ENCODE data around the gene AK8.
"Not testable (repeated sequence)": the region's sequence is repeated elsewhere in the genome, so short reads cannot be mapped to it uniquely, and the experiment has no call there.

AK8 gene

DNA sequence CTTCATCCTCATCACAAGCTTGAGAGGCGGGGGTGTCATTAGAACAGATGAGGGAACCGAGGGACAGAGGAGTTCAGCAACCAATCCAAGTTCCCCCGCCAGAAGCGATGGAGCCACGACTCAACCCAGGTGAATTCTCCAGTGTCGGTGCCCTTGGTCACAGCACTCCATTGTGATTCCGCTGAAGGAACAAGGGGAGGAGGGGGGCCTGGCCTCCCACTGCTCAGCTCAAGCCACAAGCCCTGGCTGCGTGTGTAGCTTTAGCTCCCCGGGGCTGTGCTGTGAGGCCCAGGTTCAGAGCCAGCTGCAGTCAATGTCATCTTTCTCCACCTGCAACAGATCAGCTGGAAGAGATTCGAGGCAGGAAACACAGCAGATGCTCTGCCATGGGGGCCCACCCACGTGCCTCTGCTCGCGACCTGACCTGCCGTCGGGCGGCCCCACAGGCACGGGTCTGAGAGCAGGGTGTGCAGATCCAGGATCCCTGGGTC lies 135.2 kb downstream of the AK8 start:
- DNase-seq (ENCODE audit: low spot score), result no peak

DNA sequence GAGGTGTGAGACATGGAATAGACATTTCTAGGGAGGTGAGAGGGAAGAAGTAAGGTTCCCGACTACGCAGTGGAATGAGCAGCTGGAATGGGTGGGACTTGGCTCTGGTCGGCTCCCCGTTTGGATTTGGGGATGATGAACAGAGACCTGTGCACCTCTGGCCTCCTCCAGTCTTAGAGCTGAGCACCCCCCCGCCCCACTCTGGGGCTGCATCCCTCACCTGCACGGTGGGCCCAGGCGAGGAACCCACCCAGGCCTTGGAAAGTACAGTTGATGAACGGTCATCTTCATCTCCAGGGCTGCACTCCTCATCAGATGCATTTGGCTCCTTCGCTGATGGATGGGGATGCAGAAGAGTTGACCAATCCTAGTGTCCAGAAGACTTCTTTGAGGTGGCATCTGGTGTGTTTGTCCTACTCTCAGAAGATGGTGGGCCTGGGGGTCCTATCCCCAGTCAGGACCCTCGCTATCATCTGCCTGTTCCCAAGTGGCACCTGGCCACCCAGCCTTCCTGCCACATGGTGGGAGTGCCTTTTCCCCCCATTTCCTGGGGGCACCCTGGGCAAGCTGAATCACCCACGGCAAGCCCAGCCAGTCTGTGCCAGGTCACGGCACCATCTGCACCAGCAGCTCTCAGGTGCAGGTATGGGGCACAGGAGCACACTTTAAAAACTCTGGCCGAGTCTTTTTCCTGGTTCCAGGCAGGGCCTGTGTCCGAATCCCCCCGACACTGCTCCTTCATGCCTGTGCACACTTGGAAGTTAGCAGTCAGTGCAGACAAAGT lies 137.4 kb downstream of the AK8 start:
- no peak for DNase-seq (ENCODE audit: low spot score)

DNA sequence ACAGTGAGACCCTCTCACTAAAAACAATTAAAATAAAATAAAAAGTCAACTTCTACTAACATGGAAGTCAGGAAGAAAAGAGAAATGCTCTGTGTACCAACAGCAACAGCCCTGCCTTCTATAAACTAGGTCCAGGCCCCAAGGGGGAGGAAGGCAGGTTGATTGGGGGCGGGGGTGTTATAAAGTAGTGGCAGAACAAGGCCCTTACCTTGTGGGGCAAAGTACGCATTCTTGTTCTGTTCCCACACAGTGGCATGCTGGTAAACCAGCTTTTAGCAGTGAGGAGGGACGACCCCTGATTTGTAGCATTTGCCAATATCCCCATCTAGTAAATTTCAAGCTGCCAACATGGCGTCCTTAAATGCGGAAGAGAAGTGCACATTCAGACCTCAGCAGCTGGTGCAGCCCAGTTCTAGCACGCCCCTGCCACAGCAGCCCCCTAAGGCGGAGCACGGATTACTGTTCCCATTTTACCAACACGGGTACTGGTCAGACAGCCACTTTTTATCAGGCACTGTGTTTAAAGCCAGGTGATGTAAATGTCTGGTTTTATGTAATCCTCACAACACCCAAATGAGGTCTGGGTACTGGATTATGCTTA lies 138.3 kb downstream of the AK8 start:
- DNase-seq (ENCODE audit: low spot score), result no peak

DNA sequence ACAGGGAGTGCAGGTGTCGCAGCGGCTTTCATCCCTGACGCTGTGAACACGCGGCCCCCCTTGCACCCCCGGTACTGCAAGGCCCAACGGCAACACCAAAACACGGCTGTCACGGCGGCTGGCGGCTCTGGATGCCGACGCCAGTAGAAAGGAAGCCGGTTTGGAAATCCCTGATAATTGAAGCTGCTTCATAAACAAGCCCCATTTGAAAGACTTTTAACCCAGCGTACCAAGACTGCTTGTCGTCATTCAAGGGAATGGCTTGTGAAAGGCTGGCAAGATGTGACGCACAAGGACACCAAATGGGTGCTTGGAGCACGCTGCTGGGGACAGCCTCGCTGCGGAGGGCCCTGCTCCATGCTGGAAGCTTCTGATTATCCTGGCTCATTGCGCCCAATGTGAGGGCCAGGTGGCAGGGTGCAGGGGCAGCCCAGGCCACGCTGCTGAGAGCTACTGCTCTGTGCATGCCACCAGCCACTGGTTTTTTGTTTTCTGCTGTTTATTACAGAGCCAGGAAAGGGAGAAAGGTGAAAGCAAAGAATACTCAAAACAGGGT lies 144.7 kb downstream of the AK8 start:
- no peak for DNase-seq (ENCODE audit: low spot score)

DNA sequence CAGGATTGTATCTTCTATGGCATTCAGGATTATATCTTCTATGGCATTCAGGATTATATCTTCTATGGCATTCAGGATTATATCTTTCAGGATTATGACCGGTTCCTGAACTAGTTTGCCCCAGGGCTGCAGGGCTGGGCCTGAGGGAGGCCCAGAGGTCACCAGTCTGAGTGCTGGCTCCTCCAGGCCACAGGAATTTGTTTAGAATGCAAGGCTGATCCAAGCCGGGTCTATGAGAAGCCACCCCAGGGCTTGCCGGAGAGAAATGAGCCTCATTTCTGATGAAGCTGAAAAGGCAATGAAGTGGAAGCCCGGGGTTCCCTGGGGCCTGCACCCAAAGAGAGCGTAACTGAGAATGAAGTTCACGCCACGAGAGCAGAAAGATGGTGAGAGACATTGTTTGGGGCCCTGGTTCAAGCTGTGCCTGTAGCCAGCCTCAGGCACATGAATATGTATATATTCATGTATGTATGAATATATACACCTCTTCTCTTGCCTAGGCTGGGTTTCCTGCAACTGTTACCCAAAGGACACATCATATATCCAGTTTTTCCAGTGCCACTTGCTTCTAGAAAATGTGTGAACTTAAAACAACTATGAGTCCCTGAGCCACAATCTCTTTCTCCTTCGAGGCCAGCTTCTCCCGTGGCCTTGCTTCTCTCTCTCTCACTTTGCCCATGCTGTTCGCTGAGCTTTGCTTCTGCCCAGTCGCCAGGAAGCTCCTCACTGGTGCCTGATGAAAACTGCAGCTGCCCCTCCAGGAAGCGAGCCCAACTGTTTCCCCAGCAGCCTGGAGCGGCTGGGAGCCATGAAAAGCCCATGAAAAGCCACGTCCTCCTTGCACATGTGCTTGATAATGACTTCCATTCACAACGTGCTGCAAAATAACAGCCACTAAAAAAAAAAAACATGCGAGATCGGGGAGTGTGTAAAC lies 145.5 kb downstream of the AK8 start:
- DNase-seq (ENCODE audit: low spot score), result no peak

DNA sequence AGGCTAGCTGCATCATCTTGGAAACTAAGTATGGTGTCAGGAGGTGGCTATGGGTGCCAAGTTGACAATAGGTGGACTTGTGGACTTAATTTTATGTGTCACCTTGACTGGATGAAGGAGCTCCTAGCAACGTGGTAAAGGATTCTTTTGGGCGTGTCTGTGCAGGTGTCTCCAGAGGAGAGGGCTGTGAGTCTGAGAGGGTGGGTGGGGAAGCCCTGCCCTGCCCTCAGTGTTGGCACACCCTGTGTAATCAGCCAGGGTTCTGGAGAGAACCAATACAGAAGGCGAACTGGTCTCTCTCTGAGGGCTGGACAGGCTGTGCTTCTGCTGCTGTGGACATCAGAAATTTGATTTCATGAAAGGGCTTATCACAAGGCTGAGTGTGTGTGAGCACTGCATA lies 146.9 kb downstream of the AK8 start:
- no peak for DNase-seq (ENCODE audit: low spot score)

DNA sequence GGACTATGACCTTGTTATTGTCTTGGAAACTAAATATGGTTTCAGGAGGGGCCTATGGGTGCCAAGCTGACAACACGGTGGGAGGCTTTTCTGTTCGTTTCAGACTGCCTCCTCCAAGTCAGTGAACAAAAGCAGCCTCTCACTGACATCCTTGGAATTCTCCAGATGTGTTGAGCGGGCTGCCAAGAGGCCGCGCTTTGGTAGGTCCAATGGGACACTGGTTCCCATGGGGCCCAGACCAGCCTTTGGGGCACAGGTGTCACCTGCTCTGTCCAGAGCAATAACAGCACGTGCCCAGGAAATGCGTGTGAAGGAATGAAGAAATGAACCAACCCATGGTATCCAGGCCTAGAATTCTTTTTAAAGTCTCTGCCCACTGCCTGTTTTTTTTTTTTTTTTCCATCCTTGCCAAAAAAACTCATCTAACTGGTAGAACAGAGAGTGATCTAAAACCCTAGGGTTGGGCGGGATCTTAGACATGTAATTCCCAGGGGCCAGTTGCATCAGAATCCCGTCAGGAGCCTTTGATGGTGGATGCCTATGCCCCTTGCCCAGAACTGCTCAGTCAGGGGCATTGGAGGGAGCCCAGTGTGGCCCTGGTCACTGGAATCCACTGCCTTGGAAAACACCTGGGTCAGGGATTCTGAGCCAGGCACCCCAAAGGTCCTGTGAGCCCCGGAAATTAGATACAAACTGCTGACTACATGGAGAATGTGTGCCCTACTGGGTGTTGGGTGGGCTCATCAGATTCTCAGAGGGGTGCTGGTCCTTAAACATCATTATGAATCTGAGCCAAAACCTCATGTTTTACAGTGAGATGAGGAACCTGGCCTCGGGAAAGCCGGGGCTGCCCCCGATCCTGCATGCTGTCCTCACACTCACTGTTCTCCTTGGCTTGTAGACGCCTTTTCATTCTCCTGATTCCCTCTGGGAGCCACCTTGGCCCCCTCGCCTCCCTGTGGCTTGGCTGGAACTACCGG lies 147.7 kb downstream of the AK8 start:
- DNase-seq (ENCODE audit: low spot score), result no peak

DNA sequence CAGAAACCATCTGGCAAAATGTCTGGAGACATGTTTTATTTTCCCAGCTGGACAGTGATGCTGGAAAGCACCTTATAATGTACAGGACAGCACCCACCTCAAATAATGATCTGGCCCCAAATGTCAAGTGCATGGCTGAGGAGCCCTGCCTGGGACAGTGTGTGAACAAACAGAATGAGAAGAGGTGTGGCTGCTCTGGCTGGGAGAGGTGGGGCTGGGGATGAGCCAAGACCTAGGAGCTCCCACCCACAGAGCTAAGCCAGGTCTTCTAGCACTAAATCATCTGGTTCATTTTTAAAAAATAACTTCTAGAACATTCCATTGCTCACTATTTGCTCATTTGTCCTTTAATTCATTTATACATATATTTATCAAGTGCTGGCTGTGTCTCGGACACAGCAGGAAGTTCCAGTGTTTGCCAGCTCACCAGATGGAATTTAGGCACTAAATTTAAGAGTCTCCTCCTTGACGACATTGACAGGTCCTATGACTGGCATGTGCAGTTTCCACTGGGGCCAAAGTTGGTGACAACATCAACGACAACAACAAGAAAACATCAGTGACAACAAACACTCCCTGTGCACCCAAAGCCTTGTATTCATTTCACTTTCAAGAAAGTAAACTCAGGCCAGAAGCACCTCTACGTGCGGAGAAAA lies 148.7 kb downstream of the AK8 start:
- no peak for DNase-seq (ENCODE audit: low spot score)

DNA sequence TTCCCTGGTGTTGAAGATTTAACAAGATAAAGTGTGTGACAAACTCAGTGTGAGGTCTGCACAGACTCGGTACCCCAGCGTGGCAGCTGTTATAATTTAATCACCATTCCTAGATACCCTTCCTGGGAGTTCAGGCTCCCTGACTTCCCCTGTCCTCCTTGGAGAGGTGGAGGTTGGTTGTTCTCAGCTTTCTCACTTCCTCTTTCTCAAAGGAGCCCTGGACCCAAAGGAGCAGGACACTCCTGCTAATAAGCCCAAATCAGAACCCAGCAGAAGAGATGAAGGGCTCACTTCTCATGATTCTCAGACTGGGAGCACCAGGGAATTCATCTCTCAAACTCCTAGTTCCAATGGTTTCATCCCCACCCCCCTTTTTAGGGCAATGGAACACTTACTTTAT lies 149.6 kb downstream of the AK8 start:
- DNase-seq (ENCODE audit: low spot score), result no peak

DNA sequence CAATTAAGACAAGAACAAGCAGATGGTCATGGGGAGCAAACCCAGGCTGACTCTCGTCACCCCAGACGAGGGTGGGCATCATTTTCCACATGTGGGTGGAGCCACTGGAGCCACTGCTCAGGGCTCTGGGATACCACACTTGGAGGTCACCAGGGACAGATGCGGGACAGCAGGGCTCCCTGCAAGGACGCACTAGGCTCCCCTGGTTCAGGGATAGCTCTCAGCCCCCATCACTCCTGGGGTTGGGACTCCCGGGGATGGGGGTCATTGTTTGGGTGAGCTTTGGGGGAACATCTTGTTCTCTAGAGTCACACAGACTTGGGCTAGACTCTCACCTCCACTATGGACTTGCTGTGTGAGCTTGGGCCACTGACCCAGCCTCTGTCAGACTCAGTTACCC lies 150.0 kb downstream of the AK8 start:
- no peak for DNase-seq (ENCODE audit: low spot score)

DNA sequence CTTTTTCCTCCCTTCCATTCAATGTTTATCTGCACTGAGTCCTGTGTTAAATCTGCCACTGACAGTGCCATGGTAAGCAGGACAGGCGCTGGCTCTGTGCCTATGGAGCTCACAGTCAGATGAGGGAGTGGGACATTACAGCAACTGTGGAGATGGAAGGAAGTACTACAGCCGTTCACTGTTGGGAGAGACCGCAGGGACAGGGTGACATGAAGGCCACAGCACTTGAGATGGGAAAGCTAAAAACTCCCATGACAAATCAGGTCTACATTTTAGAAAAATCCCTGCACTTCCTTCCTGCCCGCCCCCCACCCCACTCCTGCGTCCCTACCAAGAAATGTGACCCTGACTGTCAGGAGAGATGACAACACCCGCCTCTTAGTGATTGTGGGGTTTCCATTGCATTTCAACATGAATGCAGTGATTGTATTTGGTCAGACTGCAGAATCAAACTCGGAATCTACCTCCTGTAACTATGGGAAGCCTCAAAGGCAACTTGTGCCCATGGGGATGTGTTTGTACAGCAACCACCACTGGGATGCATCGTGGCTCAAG lies 151.4 kb downstream of the AK8 start:
- no peak for DNase-seq (ENCODE audit: low spot score)

DNA sequence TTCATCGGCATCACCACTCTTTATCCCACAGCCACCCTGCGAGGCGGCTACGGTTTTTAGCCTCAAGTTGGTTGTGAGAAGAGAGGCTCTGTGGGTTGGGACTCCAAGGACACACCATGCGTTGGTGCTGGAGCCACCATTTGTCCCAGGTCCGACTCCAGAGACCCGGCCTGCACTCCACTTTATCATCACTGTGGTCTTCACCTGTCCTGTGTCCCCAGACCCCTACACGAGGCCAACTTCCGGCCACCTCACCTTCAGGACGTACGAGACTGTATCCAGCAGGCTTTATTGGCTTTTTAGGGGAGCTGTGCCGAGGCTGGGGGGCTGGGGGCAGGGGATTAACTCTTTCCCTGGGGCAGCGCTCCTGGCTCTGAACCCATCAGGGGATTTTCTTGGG lies 152.8 kb downstream of the AK8 start:
- DNase-seq (ENCODE audit: low spot score), result no peak

DNA sequence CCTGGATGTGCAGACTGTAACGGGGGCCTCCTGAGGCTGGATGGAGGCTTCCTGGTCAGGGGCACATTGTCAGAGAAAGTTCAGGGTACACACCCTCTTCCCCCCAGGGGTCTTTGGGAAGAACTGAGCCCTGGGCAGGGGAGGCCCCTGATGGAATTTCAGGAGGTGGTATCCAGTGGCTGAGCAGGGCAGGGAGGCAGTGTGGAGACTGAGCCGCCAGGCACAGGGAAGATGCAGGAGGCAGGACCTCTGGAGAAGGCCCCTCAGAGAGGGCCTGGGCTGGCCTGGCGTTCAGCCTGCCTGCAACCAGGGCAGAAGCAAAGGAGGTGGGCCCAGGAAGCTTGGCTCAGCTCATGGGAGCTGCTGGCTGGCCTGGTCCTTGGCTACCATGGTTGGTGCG lies 154.3 kb downstream of the AK8 start:
- DNase-seq (ENCODE audit: low spot score), result no peak

DNA sequence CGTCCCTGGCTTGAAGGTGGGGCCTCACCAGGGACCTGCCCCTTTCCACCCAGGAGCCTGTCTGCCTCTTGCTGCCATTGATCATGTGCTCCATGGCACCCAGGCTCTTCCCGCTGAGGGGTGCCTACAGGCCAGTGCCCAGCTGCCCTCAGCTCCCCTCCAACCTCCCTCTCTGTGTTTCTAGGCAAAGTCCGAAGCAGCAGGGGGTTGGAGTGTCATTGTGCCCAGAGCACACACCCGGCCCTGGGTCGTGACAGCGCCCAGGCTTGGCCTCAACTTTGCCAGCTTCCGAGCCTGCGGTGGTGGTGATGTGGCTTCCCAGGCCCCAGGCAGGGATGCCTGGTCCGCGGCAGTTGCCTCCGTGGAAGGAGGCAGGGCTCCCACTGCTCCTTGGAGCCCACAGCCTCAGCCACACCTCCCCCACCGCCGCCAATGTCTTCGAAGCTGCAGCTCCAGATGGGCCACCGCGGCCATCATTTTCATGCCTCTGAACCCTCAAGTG lies 155.5 kb downstream of the AK8 start:
- no peak for DNase-seq (ENCODE audit: low spot score)

DNA sequence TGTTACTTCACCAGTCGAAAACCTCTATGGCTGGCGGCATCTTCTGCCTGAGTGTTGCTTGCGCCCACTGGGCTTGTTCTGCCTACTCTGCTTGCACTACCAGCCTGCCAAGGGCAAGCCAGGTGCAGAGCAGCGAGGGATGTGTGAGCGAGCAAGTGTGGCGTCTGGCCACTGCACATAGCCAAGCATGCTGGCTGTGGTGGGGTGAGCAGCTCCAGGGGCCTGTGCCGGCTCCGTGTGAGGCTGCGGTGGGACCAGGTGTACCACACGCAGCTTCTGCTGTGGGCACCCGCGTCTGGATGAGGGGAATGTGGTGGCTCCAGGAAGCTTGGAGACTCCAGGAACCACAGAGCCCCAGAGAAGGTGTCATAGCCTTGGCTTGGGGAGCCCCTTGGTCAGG lies 156.4 kb downstream of the AK8 start:
- no peak for DNase-seq (ENCODE audit: low spot score)

DNA sequence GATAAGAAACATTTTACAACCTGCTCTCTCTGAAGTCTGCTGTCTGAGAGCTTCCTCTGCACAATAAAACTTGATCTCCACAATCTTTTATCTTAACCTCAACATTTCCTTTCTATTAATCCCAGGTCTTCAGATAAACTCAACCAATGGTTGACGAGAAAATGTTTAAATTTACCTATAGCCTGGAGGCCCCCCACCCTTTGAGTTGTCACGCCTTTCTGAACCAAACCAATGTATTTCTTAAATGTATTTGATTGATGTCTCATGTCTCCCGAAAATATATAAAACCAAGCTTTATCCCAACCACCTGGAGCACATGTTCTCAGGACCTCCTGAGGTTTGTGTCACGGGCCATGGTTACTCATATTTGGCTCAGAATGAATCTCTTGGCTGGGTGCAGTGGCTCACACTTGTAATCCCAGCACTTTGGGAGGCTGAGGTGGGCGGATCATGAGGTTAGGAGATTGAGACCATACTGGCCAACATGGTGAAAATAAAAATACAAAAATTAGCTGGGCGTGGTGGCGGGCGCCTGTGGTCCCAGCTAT lies 159.6 kb downstream of the AK8 start:
- not testable (repeated sequence) for DNase-seq (ENCODE audit: low spot score)

DNA sequence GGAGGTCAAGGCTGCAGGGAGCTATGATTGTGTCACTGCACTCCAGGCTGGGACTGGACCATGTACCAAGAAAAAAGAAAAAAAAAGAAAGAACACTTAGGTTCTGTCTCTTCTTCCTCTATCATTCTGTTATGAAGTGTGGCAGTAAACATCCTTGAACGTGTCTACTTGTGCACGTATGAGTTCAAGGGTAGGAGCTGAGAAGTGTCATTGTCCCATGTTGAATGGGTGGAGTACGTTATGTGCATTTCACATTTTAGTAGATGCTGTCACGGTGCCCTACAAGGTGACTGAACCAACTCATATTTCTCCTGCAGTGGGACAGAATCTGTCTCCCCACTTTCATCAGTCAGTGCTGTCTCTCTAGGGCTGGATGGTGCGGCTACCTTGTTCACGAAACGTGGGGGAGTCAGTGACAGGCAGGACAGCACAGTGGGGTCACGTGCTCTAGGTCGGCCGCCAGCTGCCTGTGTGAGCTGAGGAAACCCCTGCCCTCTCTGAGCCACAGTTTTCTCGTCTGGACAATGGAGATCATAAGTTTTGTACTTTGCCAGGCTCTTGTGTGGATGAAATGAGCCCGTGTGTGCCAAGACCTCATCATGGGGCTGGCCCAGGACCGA lies 160.6 kb downstream of the AK8 start:
- DNase-seq (ENCODE audit: low spot score), result no peak

DNA sequence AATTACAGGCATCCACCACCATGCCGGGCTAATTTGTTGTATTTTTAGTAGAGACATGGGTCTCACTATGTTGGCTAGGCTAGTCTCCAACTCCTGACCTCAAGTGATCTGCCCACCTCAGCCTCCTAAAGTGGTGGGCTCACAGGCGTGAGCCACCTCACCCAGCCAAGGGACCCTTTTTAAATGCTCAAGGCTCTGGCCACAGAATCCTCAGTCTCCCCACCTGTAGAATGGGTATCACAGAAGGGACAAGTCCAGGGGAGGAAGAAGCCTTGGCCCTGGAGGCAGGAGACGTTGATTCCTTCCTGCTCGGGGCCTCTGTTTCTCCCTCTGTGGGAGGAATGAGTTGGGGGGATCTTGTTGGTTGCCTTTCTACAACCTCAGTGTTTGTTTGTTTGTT lies 162.1 kb downstream of the AK8 start:
- DNase-seq (ENCODE audit: low spot score), result no peak

DNA sequence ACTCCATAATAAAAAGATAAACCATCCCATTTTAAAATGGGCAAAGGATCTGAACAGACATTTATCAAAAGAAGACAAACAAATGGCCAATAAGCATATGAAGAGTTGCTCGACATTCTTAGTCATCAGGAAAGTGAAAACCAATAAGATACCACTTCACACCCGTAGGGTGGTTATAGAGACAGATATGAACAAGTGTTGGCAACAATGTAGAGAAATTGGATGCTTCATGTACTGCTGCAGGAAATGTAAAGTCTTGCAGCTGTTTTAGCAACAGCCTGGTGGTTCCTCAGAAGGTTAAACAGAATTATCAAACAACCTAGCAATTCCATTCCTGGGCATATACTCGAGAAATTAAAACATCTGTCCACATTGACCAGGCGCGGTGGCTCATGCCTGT lies 165.3 kb downstream of the AK8 start:
- peak; percentile 22 for DNase-seq (ENCODE audit: low spot score)
